Kidney epithelial cell (primary cell): ENCODE measurements around the gene SLC25A21. TPM values are rescaled to one million over a fixed set of nuclear protein-coding genes. Genes with fewer than 3 reads are reported as not detected.

ENCODE experiments used
- DNase-seq: peaks from one replicate; pipeline ENCODE4 v3.0.0-alpha.2; 2010; ENCODE audit warnings: low read depth
- H3K27me3 ChIP-seq: 2 replicates; pipeline ENCODE4 v1.6.0; 2011; ENCODE audit warnings: low read length; ENCODE audit not compliant: control insufficient read depth, insufficient read depth
- H3K36me3 ChIP-seq: 2 replicates; pipeline ENCODE4 v1.5.1; 2011; ENCODE audit warnings: low read length; ENCODE audit not compliant: control insufficient read depth, insufficient read depth
- H3K4me3 ChIP-seq: 2 replicates; pipeline ENCODE4 v1.5.1; 2011; ENCODE audit warnings: low read depth, mild to moderate bottlenecking, control low read depth, low read length
- total RNA-seq: library from RNA; depleted of rRNA; stranded (reverse); fragments of >200 nt; gene quantifications from 2 replicates; pipeline ENCODE4 v1.2.3, GENCODE V29; 2015
- TF ChIP-seq, protein P1 (sequence below): IDR thresholded peaks from 2 replicates; pipeline ENCODE4 v1.5.1; 2011; ENCODE audit warnings: mild to moderate bottlenecking, moderate library complexity, low read length, control low read depth, inconsistent platforms; ENCODE audit not compliant: insufficient read depth, poor library complexity, severe bottlenecking

The SLC25A21 gene
- total RNA-seq, 1 donor from 2014 or later: 2.1 TPM

DNA sequence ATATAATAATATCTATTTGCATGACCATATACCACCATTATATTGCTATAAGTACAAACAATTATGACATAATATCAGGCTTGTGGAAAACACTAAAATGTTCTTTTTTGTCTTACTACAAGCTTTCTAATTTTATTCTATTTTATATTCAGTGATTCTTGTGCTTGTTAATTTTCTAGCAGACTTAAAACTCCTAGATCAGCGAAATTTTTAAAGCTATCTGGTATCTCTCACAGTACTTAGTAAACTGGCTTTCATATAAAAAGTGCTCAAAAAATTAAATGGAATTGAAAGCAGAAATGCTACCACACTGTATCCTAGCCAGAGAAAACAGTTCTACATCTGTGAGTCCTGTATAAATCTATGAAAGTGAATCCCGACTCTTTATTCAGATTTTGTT, 405.4 kb downstream of the SLC25A21 start:
- H3K36me3 ChIP-seq: no peaks in the 10 kb centered on the region
- TF ChIP-seq, protein P1, sequence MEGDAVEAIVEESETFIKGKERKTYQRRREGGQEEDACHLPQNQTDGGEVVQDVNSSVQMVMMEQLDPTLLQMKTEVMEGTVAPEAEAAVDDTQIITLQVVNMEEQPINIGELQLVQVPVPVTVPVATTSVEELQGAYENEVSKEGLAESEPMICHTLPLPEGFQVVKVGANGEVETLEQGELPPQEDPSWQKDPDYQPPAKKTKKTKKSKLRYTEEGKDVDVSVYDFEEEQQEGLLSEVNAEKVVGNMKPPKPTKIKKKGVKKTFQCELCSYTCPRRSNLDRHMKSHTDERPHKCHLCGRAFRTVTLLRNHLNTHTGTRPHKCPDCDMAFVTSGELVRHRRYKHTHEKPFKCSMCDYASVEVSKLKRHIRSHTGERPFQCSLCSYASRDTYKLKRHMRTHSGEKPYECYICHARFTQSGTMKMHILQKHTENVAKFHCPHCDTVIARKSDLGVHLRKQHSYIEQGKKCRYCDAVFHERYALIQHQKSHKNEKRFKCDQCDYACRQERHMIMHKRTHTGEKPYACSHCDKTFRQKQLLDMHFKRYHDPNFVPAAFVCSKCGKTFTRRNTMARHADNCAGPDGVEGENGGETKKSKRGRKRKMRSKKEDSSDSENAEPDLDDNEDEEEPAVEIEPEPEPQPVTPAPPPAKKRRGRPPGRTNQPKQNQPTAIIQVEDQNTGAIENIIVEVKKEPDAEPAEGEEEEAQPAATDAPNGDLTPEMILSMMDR: no peak
- no peak overlapping the region for H3K4me3 ChIP-seq
- DNase-seq: no peak
- H3K27me3 ChIP-seq: no peaks in the 10 kb centered on the region

DNA sequence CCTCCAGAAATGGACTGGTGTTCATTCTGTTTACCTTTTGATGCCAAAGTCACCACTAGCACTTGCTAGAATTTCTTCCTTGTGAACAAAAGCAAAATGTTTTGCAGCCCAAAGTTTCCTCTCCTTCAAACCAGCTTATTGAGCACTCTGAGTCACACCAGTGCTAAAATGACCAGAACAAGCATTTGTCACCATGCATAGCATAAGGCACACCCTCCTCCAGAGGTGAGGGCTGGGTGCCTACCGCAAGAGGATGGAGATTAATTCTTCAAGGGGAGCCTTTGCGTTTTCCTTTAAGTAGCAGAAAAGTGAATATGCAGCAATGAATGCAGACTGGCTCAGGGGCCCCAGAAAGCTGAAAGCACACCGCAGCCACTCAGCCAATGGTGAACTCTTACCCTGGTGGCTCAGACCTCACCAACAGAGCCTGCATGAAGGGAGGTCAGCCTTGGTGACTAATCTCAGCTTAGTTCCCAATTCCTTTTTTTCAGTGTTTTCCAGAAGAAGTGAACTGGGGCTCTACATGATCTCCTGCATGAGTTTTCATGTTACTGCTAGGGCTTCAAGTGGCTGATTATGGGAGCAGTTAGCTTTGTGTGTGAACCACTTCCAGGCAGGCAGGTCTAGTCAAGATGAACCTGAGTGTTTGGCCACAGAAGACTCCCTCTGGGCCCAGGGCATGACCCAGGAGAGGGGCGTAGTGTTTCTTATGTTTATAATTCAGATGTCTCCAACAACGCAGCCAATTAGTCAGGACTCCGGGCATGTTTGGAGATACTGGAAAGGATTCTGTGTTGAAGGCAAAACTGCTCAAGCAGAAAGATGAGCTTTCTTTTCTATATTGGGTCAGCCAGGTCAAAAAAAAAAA, 414.4 kb downstream of the SLC25A21 start:
- no peak for DNase-seq
- H3K27me3 ChIP-seq: no peaks in the 10 kb centered on the region
- H3K36me3 ChIP-seq: no peaks in the 10 kb centered on the region
- no peak overlapping the region for H3K4me3 ChIP-seq
- TF ChIP-seq, protein P1: no peak

DNA sequence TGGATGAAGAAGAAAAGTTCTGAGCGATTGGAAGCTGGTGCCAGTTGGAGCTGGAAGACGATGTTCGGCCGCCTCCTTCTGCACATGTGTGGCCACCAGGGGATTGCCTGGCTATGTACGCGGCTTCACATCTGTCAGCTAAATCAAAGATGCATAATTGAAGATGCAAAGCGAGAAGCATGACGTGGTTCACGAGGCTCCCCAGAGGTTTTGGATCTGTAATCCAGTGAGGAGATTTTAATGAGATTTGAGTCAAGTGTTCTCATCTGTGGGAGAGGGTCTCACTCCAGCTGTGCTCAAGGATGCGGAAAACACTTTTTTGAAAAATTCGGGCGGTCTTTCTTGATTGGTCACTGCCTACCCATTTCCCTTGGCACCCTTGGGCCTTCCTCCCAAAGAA, 416.2 kb downstream of the SLC25A21 start:
- TF ChIP-seq, protein P1: no peak
- Histone ChIP-seq H3K36me3 (no peaks in the 10 kb centered on the region), H3K27me3 (no peaks in the 10 kb centered on the region), H3K4me3 (no peak overlapping the region)
- DNase-seq: no peak

DNA sequence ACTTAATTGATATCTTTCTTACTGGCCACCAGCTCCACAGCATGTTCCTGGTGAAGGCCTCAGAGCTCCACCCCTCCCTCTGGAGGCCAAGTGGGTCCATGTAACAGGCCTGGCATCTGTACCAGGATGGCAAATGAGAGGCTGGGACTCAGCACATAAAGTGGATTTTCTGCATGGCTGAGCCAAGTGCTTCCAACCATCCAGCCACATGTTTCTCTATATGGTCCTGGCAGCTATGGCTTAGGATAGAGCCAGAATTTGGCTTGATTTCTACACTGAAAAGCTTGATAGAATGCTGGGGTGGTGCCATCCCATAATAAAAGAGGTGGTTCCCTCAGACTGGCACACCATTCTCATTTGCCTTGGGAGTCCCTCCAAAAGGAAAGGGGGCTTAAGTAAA, 416.6 kb downstream of the SLC25A21 start:
- H3K4me3 ChIP-seq: no peak overlapping the region
- no peaks in the 10 kb centered on the region for H3K27me3 ChIP-seq
- DNase-seq: no peak
- TF ChIP-seq, protein P1: no peak
- H3K36me3 ChIP-seq: no peaks in the 10 kb centered on the region

DNA sequence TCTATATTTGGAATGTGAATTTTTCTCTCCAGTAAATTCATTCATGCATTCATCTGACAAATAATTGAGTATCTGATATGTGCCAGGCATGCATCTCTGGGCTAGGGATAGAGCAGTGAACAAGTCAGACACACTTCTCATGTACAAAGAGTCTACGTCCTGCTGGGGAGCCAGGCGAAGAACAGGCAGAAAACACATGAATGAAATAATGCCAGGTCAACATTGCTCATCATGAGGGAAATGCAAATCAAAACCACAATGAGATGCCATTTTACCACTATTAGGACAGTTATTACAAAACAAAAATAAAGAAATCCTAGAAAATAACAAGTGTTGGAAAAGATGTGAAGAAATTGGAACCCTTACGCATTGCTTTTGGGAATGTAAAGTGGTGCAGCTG, 420.5 kb downstream of the SLC25A21 start:
- Histone ChIP-seq H3K27me3 (no peaks in the 10 kb centered on the region), H3K36me3 (no peaks in the 10 kb centered on the region), H3K4me3 (no peak overlapping the region)
- TF ChIP-seq, protein P1: no peak
- DNase-seq: no peak

DNA sequence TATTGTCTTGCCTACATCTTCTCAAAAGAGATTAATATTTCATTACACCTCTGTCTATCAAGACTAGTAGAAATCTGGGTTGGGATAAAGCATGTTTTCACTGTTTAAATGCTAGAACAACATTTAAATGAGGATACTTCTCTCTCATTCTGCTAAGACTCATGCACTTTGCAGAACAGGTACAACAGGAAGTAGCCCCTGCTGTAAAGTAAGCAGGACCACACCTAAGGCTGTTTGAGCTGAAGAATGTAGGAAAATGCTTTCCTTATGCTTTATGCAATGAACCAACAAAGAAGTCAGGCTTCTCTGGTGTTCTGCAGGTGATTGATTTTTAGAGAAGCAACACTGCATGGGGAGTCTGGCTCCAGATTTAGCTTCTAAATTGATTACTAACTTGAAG, 421.3 kb downstream of the SLC25A21 start:
- DNase-seq: no peak
- TF ChIP-seq, protein P1: no peak
- no peaks in the 10 kb centered on the region for H3K36me3 ChIP-seq
- no peak overlapping the region for H3K4me3 ChIP-seq
- no peaks in the 10 kb centered on the region for H3K27me3 ChIP-seq
